Memory B cell (primary cell): ENCODE data around the gene CDK5R2.

Source experiments
- ATAC-seq: fragments of 150-1000 bp; cut with Tn5 transposase; 2 replicates; pipeline ENCODE4 v1.10.0; 2021; ENCODE audit warnings: low read depth, mild to moderate bottlenecking, moderate library complexity
- DNase-seq, 2 donors: peaks; one replicate each; pipeline ENCODE4 v3.0.0; 2022; ENCODE audit warnings: low spot score in 2 of 2
- H3K27ac Mint-ChIP-seq: one replicate; pipeline ENCODE4 v1.8.0; 2022; ENCODE audit warnings: mild to moderate bottlenecking, moderate library complexity, mixed read lengths
- H3K27me3 Mint-ChIP-seq: one replicate; pipeline ENCODE4 v1.8.0; 2022; ENCODE audit warnings: mixed read lengths
- H3K36me3 Mint-ChIP-seq: one replicate; pipeline ENCODE4 v1.8.0; 2022; ENCODE audit warnings: mild to moderate bottlenecking, mixed read lengths
- H3K4me1 Mint-ChIP-seq: one replicate; pipeline ENCODE4 v1.8.0; 2022; ENCODE audit warnings: mixed read lengths
- H3K4me3 Mint-ChIP-seq: one replicate; pipeline ENCODE4 v1.8.0; 2022; ENCODE audit warnings: mild to moderate bottlenecking, moderate library complexity, mixed read lengths
- H3K9me3 Mint-ChIP-seq: one replicate; pipeline ENCODE4 v1.8.0; 2022; ENCODE audit warnings: mixed read lengths

The CDK5R2 gene

GRCh38 chr2:218956039-218956438 is 3.4 kb upstream of the CDK5R2 start:
- H3K27me3 Mint-ChIP-seq = peaks cover 13% of the 10 kb centered on the region
- no peak overlapping the region for H3K27ac Mint-ChIP-seq
- ATAC-seq = no peak
- no peak overlapping the region for H3K4me3 Mint-ChIP-seq
- H3K9me3 Mint-ChIP-seq = no peaks in the 10 kb centered on the region
- DNase-seq = no peak
- H3K36me3 Mint-ChIP-seq = peaks cover under 1% of the 10 kb centered on the region
- peaks cover 5% of the 10 kb centered on the region for H3K4me1 Mint-ChIP-seq

GRCh38 chr2:218957671-218958070 is 1.8 kb upstream of the CDK5R2 start:
- no peaks in the 10 kb centered on the region for H3K9me3 Mint-ChIP-seq
- no peak for ATAC-seq
- H3K27ac Mint-ChIP-seq = no peak overlapping the region
- H3K4me1 Mint-ChIP-seq = peaks cover 9% of the 10 kb centered on the region
- H3K36me3 Mint-ChIP-seq = peaks cover 4% of the 10 kb centered on the region
- H3K27me3 Mint-ChIP-seq = peaks cover 20% of the 10 kb centered on the region
- H3K4me3 Mint-ChIP-seq = peak overlapping the region; percentile 3
- no peak for DNase-seq

DNA sequence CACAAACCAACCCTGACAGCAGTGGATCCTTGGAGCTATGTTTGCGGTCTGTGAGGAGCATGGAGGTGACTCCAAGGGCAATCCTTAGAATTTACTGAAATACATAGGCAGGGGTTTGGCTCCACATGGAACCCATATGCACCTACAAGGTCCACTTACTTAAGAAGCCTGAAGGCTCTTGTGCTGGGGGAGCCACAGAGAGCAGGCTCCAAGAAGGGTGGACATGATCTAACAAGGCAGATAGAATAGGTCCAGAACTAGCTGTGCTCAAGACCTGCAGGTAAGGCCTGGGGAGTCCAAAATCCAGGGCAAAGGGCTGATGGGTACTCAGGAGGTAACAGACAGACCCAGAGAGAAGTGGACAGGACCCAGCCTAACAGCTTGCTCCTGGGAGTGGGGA is 1.2 kb upstream of the CDK5R2 start:
- Mint-ChIP-seq H3K27me3 (peaks cover 17% of the 10 kb centered on the region), H3K36me3 (peaks cover 4% of the 10 kb centered on the region), H3K4me3 (peak overlapping the region; percentile 79), H3K4me1 (peaks cover 9% of the 10 kb centered on the region), H3K27ac (no peak overlapping the region), H3K9me3 (no peaks in the 10 kb centered on the region)
- ATAC-seq = no peak
- DNase-seq = no peak

GRCh38 chr2:218959761-218960308 is 369 bp downstream of the CDK5R2 start:
- H3K4me1 Mint-ChIP-seq = peaks cover 11% of the 10 kb centered on the region
- peaks cover 4% of the 10 kb centered on the region for H3K36me3 Mint-ChIP-seq
- peak overlapping the region; percentile 39 for H3K4me3 Mint-ChIP-seq
- DNase-seq (no peak), ATAC-seq (peak; percentile 2)
- H3K9me3 Mint-ChIP-seq = no peaks in the 10 kb centered on the region
- no peak overlapping the region for H3K27ac Mint-ChIP-seq
- peaks cover 24% of the 10 kb centered on the region for H3K27me3 Mint-ChIP-seq

DNA sequence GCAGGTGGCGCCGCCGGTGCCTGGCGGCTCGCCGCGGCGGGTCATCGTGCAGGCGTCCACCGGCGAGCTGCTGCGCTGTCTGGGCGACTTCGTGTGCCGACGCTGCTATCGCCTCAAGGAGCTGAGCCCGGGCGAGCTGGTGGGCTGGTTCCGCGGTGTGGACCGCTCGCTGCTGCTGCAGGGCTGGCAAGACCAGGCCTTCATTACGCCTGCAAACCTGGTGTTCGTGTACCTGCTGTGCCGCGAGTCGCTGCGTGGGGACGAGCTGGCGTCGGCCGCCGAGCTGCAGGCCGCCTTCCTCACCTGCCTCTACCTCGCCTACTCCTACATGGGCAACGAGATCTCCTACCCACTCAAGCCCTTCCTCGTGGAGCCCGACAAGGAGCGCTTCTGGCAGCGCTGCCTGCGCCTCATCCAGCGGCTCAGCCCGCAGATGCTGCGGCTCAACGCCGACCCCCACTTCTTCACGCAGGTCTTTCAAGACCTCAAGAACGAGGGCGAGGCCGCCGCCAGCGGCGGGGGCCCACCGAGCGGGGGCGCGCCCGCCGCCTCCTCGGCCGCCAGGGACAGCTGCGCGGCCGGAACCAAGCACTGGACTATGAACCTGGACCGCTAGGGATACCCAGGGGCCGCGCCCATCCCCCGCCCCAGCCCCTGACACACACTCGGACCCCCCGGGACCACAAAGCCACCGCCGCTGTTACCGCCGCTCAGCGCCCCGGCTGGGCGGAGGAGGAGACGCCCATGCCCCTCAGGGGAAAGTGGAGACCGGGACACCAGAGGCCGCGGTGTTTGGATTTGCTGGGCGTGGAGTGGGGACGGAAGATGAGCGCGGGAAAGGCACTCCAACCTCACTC is 1.1 kb downstream of the CDK5R2 start:
- Mint-ChIP-seq H3K27me3 (peaks cover 20% of the 10 kb centered on the region), H3K27ac (peak overlapping the region; percentile 18), H3K4me3 (peak overlapping the region; percentile 66), H3K36me3 (peaks cover 4% of the 10 kb centered on the region), H3K9me3 (no peaks in the 10 kb centered on the region), H3K4me1 (peaks cover 11% of the 10 kb centered on the region)
- no peak for ATAC-seq
- no peak for DNase-seq

DNA sequence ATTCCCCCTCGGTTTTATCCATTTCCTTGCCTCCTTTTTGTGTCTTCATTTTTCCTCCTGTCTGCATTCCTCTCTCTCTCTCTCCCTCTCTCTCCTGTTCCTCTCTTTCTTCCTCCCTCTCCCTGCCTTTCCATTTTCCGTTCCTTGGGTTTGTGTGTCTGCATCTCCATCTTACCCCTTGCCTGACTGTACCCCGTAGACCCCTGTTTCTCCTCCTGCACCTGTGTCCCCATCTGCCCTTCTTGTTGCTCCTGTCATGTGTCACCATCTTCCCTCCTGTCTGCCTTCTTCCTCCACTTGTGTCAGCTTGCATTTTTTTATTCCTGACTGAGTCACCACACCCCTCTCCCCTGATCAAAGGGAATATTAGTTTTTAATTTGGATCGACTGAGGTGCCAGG is 1.8 kb downstream of the CDK5R2 start:
- DNase-seq (no peak), ATAC-seq (no peak)
- peak overlapping the region; percentile 18 for H3K27ac Mint-ChIP-seq
- peaks cover 4% of the 10 kb centered on the region for H3K36me3 Mint-ChIP-seq
- H3K27me3 Mint-ChIP-seq = peaks cover 21% of the 10 kb centered on the region
- H3K4me1 Mint-ChIP-seq = peaks cover 11% of the 10 kb centered on the region
- H3K9me3 Mint-ChIP-seq = no peaks in the 10 kb centered on the region
- peak overlapping the region; percentile 66 for H3K4me3 Mint-ChIP-seq

GRCh38 chr2:218961651-218962570 is 2.4 kb downstream of the CDK5R2 start:
- peaks cover 21% of the 10 kb centered on the region for H3K27me3 Mint-ChIP-seq
- H3K9me3 Mint-ChIP-seq = no peaks in the 10 kb centered on the region
- DNase-seq (no peak), ATAC-seq (no peak)
- H3K4me1 Mint-ChIP-seq = peaks cover 11% of the 10 kb centered on the region
- no peak overlapping the region for H3K4me3 Mint-ChIP-seq
- no peak overlapping the region for H3K27ac Mint-ChIP-seq
- peaks cover 4% of the 10 kb centered on the region for H3K36me3 Mint-ChIP-seq

- Mint-ChIP-seq H3K27me3 (peaks cover 19% of the 10 kb centered on the region), H3K27ac (no peak overlapping the region)
These were observed 3.5 kb downstream of the CDK5R2 start for GRCh38 chr2:218962859-218963492.

GRCh38 chr2:218963601-218964000 is 4.1 kb downstream of the CDK5R2 start:
- Mint-ChIP-seq H3K27ac (no peak overlapping the region), H3K4me1 (peaks cover 13% of the 10 kb centered on the region), H3K36me3 (peaks cover 4% of the 10 kb centered on the region), H3K27me3 (peaks cover 21% of the 10 kb centered on the region), H3K4me3 (no peak overlapping the region), H3K9me3 (no peaks in the 10 kb centered on the region)
- no peak for DNase-seq
- ATAC-seq = no peak

More at GRCh38 chr2:218962859-218963492, 3.5 kb downstream of the CDK5R2 start:
- Mint-ChIP-seq H3K9me3 (no peaks in the 10 kb centered on the region), H3K4me3 (no peak overlapping the region), H3K4me1 (peaks cover 11% of the 10 kb centered on the region), H3K36me3 (peaks cover 4% of the 10 kb centered on the region)
- DNase-seq = peak in 1 of 2 donors; percentile 52
- ATAC-seq = no peak

GRCh38 chr2:218964041-218964771 is 4.7 kb downstream of the CDK5R2 start:
- DNase-seq = no peak
- no peak overlapping the region for H3K4me3 Mint-ChIP-seq
- H3K9me3 Mint-ChIP-seq = no peaks in the 10 kb centered on the region
- peaks cover 23% of the 10 kb centered on the region for H3K27me3 Mint-ChIP-seq
- no peak overlapping the region for H3K27ac Mint-ChIP-seq
- H3K36me3 Mint-ChIP-seq = peaks cover 4% of the 10 kb centered on the region
- peaks cover 13% of the 10 kb centered on the region for H3K4me1 Mint-ChIP-seq
- ATAC-seq = no peak

GRCh38 chr2:218970894-218971293 is 11.4 kb downstream of the CDK5R2 start:
- no peaks in the 10 kb centered on the region for H3K36me3 Mint-ChIP-seq
- no peak overlapping the region for H3K4me3 Mint-ChIP-seq
- H3K9me3 Mint-ChIP-seq = no peaks in the 10 kb centered on the region
- no peak overlapping the region for H3K27ac Mint-ChIP-seq
- peaks cover 2% of the 10 kb centered on the region for H3K4me1 Mint-ChIP-seq
- no peak for DNase-seq
- no peak for ATAC-seq
- H3K27me3 Mint-ChIP-seq = peaks cover 19% of the 10 kb centered on the region

GRCh38 chr2:218975060-218975777 is 15.8 kb downstream of the CDK5R2 start:
- ATAC-seq (no peak), DNase-seq (no peak)
- Mint-ChIP-seq H3K4me3 (no peak overlapping the region), H3K4me1 (peaks cover 4% of the 10 kb centered on the region), H3K27ac (no peak overlapping the region), H3K27me3 (peaks cover 33% of the 10 kb centered on the region), H3K9me3 (no peaks in the 10 kb centered on the region), H3K36me3 (peaks cover 2% of the 10 kb centered on the region)
